ENCODE results near the gene TRMT61B.

Gene TRMT61B

DNA sequence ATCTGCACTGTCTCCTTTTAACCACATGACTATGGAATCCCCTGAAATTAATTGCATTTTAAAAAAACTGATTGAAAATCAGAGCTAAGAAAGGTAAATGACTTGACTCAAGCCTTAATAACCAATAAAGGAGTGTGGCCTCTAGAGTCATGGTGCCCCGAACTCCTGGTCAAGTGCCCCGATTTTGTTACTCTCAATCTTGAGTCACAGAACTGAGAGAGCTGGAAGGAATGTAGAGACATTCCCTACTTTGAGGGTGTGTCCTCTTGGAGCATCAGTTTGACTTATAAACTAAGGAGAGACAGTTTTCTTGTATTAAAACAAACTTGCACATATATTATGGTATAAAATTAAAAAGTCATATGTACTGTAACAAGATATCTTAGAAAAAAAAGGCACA is 26.8 kb upstream of the TRMT61B start:
- DNase-seq (ENCODE audit: low read depth): peak; percentile 37
- no peak overlapping the region for H3K4me3 ChIP-seq (replicated peaks; ENCODE audit: low read depth, low read length)
- TF ChIP-seq, protein P1, sequence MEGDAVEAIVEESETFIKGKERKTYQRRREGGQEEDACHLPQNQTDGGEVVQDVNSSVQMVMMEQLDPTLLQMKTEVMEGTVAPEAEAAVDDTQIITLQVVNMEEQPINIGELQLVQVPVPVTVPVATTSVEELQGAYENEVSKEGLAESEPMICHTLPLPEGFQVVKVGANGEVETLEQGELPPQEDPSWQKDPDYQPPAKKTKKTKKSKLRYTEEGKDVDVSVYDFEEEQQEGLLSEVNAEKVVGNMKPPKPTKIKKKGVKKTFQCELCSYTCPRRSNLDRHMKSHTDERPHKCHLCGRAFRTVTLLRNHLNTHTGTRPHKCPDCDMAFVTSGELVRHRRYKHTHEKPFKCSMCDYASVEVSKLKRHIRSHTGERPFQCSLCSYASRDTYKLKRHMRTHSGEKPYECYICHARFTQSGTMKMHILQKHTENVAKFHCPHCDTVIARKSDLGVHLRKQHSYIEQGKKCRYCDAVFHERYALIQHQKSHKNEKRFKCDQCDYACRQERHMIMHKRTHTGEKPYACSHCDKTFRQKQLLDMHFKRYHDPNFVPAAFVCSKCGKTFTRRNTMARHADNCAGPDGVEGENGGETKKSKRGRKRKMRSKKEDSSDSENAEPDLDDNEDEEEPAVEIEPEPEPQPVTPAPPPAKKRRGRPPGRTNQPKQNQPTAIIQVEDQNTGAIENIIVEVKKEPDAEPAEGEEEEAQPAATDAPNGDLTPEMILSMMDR (IDR thresholded peaks at IDR 0.05; ENCODE audit: low read length, missing control alignments): no peak

GRCh38 chr2:28895189-28895893 is 25.2 kb upstream of the TRMT61B start:
- peak overlapping the region; percentile 77 for H3K4me3 ChIP-seq (replicated peaks; ENCODE audit: low read depth, low read length)
- DNase-seq (ENCODE audit: low read depth): peak; percentile 26
- TF ChIP-seq, protein P1 (IDR thresholded peaks at IDR 0.05; ENCODE audit: low read length, missing control alignments): no peak

- peak; percentile 99 for DNase-seq (ENCODE audit: low read depth)
- TF ChIP-seq, protein P1 (IDR thresholded peaks at IDR 0.05; ENCODE audit: low read length, missing control alignments): no peak
- H3K4me3 ChIP-seq (replicated peaks; ENCODE audit: low read depth, low read length): peak within 1 kb of the TSS; percentile 77
These were observed 24.5 kb upstream of the TRMT61B start, which contains the start of gene WDR43 for GRCh38 chr2:28894470-28895188. TSS of gene WDR43 (plus strand) at chr2:28894667. CDS start at chr2:28894699, 32 bp downstream.

DNA sequence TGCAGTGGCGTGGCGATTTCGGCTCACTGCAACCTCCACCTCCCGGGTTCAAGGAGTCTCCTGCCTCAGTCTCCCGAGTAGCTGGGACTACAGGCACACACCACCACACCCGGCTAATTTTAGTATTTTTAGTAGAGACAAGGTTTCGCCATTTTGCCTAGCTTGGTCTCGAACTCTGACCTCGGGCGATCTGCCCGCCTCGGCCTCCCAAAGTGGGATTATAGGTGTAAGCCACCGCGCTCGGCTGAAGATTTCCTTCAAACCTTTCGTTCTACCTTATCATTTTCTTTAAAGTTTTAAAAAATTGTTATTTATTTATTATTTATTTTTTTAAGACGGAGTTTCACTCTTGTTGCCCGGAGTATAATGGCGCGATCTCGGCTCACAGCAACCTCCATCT is 23.4 kb upstream of the TRMT61B start:
- TF ChIP-seq, protein P1 (IDR thresholded peaks at IDR 0.05; ENCODE audit: low read length, missing control alignments): no peak
- H3K4me3 ChIP-seq (replicated peaks; ENCODE audit: low read depth, low read length): no peak overlapping the region
- DNase-seq (ENCODE audit: low read depth): no peak

- TF ChIP-seq, protein P1 (IDR thresholded peaks at IDR 0.05; ENCODE audit: low read length, missing control alignments): no peak
- no peak for DNase-seq (ENCODE audit: low read depth)
- no peak overlapping the region for H3K4me3 ChIP-seq (replicated peaks; ENCODE audit: low read depth, low read length)
These were observed 10.1 kb upstream of the TRMT61B start for GRCh38 chr2:28880193-28880592.

DNA sequence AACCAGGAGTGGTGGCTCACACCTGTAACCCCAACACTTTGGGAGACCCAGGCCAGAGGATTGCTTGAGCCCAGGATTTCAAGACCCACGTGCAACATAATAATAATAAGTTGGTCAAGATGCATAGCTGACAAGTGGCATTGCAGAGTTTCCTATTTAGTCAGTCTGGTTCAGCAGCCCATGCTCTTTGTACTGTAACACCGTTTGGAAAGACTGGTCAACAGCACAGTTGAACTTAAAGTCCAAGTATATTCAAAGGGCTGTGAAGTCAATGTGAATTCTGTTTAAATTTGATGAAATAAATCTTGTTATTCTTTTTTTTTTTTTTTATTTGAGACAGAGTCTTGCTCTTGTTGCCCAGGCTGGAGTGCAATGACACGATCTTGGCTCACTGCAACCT is 1.5 kb upstream of the TRMT61B start:
- no peak for DNase-seq (ENCODE audit: low read depth)
- H3K4me3 ChIP-seq (replicated peaks; ENCODE audit: low read depth, low read length): no peak overlapping the region
- TF ChIP-seq, protein P1 (IDR thresholded peaks at IDR 0.05; ENCODE audit: low read length, missing control alignments): no peak
